ENCODE measurements around the gene DLAT. TPM values are rescaled to one million over a fixed set of nuclear protein-coding genes. Genes with fewer than 3 reads are reported as not detected.

DLAT gene
- total RNA-seq, 1 experiment from 2014 or later = 68.1 TPM

DNA sequence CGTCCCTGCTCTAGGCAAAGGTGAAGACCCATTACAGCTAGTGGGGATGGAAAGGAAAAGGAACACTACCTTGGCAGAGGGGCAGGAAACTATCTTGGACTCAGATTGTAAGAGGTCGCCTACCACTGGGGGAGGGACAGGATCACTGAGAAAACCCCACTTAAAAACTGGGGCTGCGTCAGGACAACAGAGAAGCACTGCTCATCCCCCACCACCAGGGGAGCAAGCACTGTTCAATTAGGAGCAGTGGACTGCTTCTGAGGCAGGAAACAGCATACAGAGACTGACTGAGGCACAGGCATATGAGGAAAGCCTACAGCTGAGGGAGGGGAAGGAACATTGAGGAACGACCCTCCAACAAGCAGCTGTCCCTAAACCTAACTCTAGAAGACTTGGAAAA lies 20.8 kb upstream of the DLAT start:
- Histone ChIP-seq H3K36me3 (ENCODE audit: control insufficient read depth in 1 of 2, insufficient read depth in 2 of 2, low read length in 2 of 2) (no peaks in the 10 kb centered on the region), H3K4me1 (ENCODE audit: control insufficient read depth in 1 of 2, insufficient read depth in 2 of 2, low read length in 2 of 2) (0 out of 4 replicates have a peak, but pooled peaks cover 0 to 3% of the 10 kb centered on the region in 2 experiments), H4K20me1 (ENCODE audit: insufficient read depth) (no peaks in the 10 kb centered on the region), H2AFZ (ENCODE audit: low read depth, low read length, poor library complexity, severe bottlenecking) (no peak overlapping the region), H3K9me3 (ENCODE audit: control insufficient read depth in 1 of 2, insufficient read depth in 1 of 2, low read depth in 1 of 2, low read length in 2 of 2) (no peaks in the 10 kb centered on the region), H3K27ac (ENCODE audit: low read depth, low read length) (no peak overlapping the region), H3K4me2 (ENCODE audit: low read length) (no peak overlapping the region), H3K27me3 (ENCODE audit: insufficient read depth, low read length) (no peaks in the 10 kb centered on the region), H3K4me3 (replicated peaks in 1 of 2; ENCODE audit: low read depth in 1 of 2, low read length in 2 of 2) (no peak overlapping the region), H3K79me2 (ENCODE audit: insufficient read depth, low read length) (no peaks in the 10 kb centered on the region), H3K9ac (ENCODE audit: low read length) (no peak overlapping the region), H3K9me2 (ENCODE audit: insufficient read depth) (no peaks in the 10 kb centered on the region)
- intact Hi-C loops (cut with micrococcal nuclease) = no loop called here
- no TSS peak for BruUV-seq (replicated peaks)
- ATAC-seq (peak; percentile 100), DNase-seq (ENCODE audit: low read depth, low spot score) (peak; percentile 10)
- POLR2A ChIA-PET = no interaction called here
- TF ChIP-seq, protein P1, sequence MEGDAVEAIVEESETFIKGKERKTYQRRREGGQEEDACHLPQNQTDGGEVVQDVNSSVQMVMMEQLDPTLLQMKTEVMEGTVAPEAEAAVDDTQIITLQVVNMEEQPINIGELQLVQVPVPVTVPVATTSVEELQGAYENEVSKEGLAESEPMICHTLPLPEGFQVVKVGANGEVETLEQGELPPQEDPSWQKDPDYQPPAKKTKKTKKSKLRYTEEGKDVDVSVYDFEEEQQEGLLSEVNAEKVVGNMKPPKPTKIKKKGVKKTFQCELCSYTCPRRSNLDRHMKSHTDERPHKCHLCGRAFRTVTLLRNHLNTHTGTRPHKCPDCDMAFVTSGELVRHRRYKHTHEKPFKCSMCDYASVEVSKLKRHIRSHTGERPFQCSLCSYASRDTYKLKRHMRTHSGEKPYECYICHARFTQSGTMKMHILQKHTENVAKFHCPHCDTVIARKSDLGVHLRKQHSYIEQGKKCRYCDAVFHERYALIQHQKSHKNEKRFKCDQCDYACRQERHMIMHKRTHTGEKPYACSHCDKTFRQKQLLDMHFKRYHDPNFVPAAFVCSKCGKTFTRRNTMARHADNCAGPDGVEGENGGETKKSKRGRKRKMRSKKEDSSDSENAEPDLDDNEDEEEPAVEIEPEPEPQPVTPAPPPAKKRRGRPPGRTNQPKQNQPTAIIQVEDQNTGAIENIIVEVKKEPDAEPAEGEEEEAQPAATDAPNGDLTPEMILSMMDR (IDR thresholded peaks at IDR 0.05 in 2 of 3, conservative IDR thresholded peaks at IDR 0.05 in 1 of 3; ENCODE audit: borderline replicate concordance in 1 of 3, insufficient read depth in 1 of 3, low read depth in 2 of 3, low read length in 2 of 3) = peak; percentile 13 to 84 (median 70); a peak in 5 of 6 replicates
- TF ChIP-seq RAD21 (IDR thresholded peaks at IDR 0.05; ENCODE audit: low read depth) = peak; percentile 45
- no peak for TF ChIP-seq SRF (IDR thresholded peaks at IDR 0.05; ENCODE audit: low read depth)
- no peak for TF ChIP-seq REST (IDR thresholded peaks at IDR 0.05; ENCODE audit: low read depth)
- TF ChIP-seq FOSL1 (IDR thresholded peaks at IDR 0.05; ENCODE audit: low read depth) = no peak
- no peak for TF ChIP-seq EZH2phosphoT487 (IDR thresholded peaks at IDR 0.05; ENCODE audit: borderline replicate concordance)
- CTCF ChIA-PET = interaction anchor here (2.0 kb wide), 1 partner anchor 23 kb away, joined by 5 read pairs; no protein-coding TSS in a partner anchor
- RAD21 ChIA-PET (ENCODE audit: low non-redundant PET in 1 of 2, low total read pairs in 2 of 2, uncharacterized antibody in 2 of 2, unreplicated experiment in 2 of 2) = no interaction called here

Measured in HCT116 (cell line).